ENCODE results near the gene ADGRG7.

DNA sequence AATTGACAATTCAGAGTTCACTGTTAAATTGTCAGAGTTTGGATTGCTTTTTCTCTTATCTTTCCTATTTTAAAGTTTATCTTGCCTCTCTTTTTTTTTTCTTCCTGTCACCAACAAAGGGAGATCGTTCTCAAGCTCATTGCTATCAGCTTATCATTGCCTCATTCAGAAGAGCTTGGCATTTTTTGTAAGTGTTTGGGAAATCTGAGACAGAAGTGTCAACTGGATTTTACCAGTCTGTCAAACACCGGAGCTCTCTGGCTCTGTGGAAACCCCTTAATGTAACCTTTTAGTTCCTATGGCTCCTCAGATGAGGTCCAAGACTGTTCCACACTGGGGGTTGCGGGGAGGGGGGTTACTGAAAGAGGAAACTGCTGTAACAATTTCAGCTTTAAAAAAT lies 89.3 kb downstream of the ADGRG7 start:
- TF ChIP-seq EP300 (IDR thresholded peaks at IDR 0.05; ENCODE audit: low read depth) (no peak), POLR2AphosphoS5 (IDR thresholded peaks at IDR 0.05) (no peak), POLR2A (IDR thresholded peaks at IDR 0.05) (no peak)
- TF ChIP-seq, protein P1, sequence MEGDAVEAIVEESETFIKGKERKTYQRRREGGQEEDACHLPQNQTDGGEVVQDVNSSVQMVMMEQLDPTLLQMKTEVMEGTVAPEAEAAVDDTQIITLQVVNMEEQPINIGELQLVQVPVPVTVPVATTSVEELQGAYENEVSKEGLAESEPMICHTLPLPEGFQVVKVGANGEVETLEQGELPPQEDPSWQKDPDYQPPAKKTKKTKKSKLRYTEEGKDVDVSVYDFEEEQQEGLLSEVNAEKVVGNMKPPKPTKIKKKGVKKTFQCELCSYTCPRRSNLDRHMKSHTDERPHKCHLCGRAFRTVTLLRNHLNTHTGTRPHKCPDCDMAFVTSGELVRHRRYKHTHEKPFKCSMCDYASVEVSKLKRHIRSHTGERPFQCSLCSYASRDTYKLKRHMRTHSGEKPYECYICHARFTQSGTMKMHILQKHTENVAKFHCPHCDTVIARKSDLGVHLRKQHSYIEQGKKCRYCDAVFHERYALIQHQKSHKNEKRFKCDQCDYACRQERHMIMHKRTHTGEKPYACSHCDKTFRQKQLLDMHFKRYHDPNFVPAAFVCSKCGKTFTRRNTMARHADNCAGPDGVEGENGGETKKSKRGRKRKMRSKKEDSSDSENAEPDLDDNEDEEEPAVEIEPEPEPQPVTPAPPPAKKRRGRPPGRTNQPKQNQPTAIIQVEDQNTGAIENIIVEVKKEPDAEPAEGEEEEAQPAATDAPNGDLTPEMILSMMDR (IDR thresholded peaks at IDR 0.05) = no peak

Measured in transverse colon (tissue), 4 donors.